Neutrophil (primary cell): Measurements from ENCODE around the gene EXOC6B.

Experiments used
- H3K27ac ChIP-seq: fragments of 200-600 bp; sonication (generic); 2 replicates; pipeline ENCODE4 v1.5.1; 2016; ENCODE audit warnings: mild to moderate bottlenecking, moderate library complexity
- H3K27me3 ChIP-seq: fragments of 200-600 bp; sonication (generic); 2 replicates; pipeline ENCODE4 v1.6.0; 2016; ENCODE audit warnings: mild to moderate bottlenecking
- H3K36me3 ChIP-seq: fragments of 200-600 bp; sonication (generic); 2 replicates; pipeline ENCODE4 v1.5.1; 2017
- H3K4me1 ChIP-seq, 2 experiments: fragments of 200-600 bp in 1 of 2; sonication (generic) in 1 of 2; 1 replicate in 1 of 2; 2 replicates in 1 of 2; pipeline versions ENCODE4 v1.5.1 to v1.6.1; 2013 to 2016; ENCODE audit warnings: low read depth in 1 of 2, low read length in 1 of 2, mild to moderate bottlenecking in 1 of 2, moderate library complexity in 1 of 2; ENCODE audit not compliant: control insufficient read depth in 1 of 2, insufficient read depth in 1 of 2
- H3K4me3 ChIP-seq, 2 experiments: fragments of 200-600 bp in 1 of 2; sonication (generic) in 1 of 2; 1 replicate in 1 of 2; 2 replicates in 1 of 2; pipeline ENCODE4 v1.5.1; 2013 to 2016; ENCODE audit warnings: low read depth in 1 of 2, low read length in 1 of 2, mild to moderate bottlenecking in 1 of 2, moderate library complexity in 1 of 2
- H3K9me3 ChIP-seq: fragments of 200-600 bp; sonication (generic); 2 replicates; pipeline ENCODE4 v1.5.1; 2016
- TF ChIP-seq, protein P1 (sequence below): fragments of 200-600 bp; sonication (generic); IDR thresholded peaks from 2 replicates; pipeline ENCODE4 v1.5.1; 2016; ENCODE audit warnings: antibody characterized with exemption

Gene EXOC6B

DNA sequence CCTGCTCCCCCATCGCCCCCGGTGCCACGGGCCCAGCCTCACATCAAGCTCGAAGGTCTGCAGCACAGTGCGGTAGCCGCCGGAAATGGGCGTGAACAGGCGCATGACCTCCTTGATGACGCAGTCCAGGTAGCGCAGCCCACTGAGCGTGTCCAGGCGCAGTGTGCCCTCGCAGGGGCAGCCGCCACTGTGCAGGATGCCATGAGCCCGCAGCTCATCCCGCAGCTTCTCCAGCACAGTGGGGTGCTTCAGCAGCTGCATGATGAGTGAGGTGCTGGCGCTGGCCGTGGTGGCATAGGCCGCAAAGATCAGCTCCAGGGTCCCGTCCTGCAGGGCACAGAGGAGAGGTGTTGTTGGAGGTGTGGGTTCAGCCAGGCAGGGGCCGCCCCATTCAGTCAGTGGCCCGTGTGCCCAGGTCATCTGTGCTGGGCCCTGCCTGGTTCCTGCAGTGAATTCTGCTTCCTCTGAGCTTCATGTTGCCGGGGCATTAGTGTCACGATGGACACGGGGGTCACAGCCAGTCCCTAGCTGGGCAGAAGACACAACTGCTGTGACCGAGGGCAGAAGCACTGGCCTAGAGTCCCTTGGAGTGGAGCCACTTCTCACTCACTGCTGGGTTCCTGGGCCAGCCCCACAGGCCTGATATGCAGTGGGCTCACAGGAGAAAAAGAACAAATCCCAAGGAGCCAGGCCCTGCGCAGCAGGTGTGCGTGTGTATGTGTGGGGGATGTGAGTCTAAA lies 692.7 kb downstream of the EXOC6B start:
- Histone ChIP-seq H3K9me3 (no peaks in the 10 kb centered on the region), H3K27ac (no peak overlapping the region), H3K36me3 (no peaks in the 10 kb centered on the region), H3K27me3 (peaks cover 27% of the 10 kb centered on the region), H3K4me1 (no peaks in the 10 kb centered on the region), H3K4me3 (no peak overlapping the region)
- TF ChIP-seq, protein P1, sequence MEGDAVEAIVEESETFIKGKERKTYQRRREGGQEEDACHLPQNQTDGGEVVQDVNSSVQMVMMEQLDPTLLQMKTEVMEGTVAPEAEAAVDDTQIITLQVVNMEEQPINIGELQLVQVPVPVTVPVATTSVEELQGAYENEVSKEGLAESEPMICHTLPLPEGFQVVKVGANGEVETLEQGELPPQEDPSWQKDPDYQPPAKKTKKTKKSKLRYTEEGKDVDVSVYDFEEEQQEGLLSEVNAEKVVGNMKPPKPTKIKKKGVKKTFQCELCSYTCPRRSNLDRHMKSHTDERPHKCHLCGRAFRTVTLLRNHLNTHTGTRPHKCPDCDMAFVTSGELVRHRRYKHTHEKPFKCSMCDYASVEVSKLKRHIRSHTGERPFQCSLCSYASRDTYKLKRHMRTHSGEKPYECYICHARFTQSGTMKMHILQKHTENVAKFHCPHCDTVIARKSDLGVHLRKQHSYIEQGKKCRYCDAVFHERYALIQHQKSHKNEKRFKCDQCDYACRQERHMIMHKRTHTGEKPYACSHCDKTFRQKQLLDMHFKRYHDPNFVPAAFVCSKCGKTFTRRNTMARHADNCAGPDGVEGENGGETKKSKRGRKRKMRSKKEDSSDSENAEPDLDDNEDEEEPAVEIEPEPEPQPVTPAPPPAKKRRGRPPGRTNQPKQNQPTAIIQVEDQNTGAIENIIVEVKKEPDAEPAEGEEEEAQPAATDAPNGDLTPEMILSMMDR, result no peak

DNA sequence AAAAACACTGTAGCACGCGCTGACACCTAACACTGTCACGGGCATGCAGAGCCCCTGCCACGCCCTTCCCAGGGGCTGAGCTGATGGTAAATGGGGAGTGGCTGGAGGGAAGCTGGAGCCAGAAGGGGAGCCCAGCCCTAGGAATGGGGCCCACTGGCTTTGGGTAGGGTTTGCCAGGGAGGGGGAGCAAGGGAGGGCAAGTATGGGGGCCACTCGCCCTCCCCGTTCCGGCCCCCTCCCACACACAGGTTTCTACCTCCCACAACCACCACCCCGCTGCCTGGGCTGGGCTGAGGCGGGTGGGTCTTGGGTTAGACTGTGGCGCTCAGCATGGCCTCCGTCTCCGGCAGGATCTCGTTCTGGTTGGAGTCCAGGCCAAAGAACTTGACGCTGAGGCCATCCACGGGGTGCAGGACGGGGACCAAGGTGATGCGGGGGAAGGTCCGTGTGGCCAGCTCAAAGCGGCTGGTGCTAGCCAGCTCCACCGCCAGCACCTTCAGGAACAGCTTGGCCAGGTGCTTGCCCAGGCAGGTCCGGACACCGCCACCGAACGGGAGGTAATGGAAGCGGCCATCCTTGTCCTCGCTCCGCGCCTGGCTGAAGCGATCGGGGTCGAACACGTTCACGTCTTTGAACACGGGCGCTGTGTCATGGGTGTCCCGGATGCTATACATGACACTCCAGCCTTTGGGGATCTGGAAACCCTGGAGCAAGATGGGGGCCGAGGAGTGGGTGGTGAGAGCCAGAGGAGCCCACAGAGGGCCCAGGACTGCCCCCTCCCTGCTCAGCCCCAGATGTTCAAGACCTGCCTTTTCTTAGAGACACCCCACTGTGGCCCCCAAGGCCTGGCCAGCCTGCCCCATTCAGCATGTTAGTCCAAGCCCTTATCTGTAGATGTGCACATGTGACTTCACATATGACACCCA lies 693.7 kb downstream of the EXOC6B start:
- Histone ChIP-seq H3K27ac (no peak overlapping the region), H3K36me3 (no peaks in the 10 kb centered on the region), H3K27me3 (peaks cover 27% of the 10 kb centered on the region), H3K9me3 (no peaks in the 10 kb centered on the region), H3K4me1 (no peaks in the 10 kb centered on the region), H3K4me3 (no peak overlapping the region)
- TF ChIP-seq, protein P1, result no peak

- no peaks in the 10 kb centered on the region for H3K36me3 ChIP-seq
- TF ChIP-seq, protein P1, result no peak
Observed at GRCh38 chr2:72131371-72131891, 694.4 kb downstream of the EXOC6B start.

GRCh38 chr2:72130659-72131360 lies 695.0 kb downstream of the EXOC6B start:
- Histone ChIP-seq H3K36me3 (no peaks in the 10 kb centered on the region), H3K9me3 (no peaks in the 10 kb centered on the region), H3K27me3 (peaks cover 27% of the 10 kb centered on the region), H3K4me3 (no peak overlapping the region), H3K4me1 (no peaks in the 10 kb centered on the region), H3K27ac (no peak overlapping the region)
- TF ChIP-seq, protein P1, result no peak

More at GRCh38 chr2:72131371-72131891, 694.4 kb downstream of the EXOC6B start:
- Histone ChIP-seq H3K4me3 (no peak overlapping the region), H3K27me3 (peaks cover 27% of the 10 kb centered on the region), H3K4me1 (no peaks in the 10 kb centered on the region), H3K27ac (no peak overlapping the region), H3K9me3 (no peaks in the 10 kb centered on the region)

DNA sequence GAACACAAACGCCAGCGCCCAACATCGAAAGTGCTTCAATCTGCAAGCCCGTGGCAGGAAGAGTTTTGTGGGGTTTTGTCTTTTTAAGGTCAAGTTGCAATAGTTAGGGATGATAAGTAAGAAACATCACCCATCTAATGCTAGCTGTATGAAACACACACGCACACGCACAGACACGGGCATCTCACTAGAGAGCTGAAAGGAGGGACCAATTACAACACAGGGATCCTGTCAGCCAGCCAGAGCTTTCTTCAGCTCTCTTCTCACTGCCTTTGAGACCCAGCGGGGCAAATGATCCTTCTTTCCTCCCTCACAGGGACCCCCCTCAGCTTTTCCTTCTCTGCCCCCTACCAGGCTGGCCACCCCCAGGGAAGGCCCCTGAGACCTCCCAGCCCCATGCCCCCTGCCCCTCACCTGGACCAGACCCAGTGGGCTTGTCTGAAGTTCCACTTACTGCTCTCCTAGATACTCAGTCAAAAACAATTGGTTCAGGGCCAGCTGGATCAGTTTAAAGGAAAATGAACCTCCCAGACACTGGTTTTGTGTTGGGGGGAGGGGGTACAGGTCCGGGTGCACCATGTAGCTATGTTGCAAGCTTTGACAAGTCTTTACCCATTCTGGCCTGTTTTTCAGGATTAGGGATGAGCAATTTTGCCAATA lies 696.0 kb downstream of the EXOC6B start:
- Histone ChIP-seq H3K27me3 (peaks cover 27% of the 10 kb centered on the region), H3K4me3 (no peak overlapping the region), H3K9me3 (no peaks in the 10 kb centered on the region), H3K4me1 (no peaks in the 10 kb centered on the region), H3K27ac (no peak overlapping the region), H3K36me3 (no peaks in the 10 kb centered on the region)
- TF ChIP-seq, protein P1, result no peak
